ENCODE data around the gene TMEM39A.

Gene TMEM39A

DNA sequence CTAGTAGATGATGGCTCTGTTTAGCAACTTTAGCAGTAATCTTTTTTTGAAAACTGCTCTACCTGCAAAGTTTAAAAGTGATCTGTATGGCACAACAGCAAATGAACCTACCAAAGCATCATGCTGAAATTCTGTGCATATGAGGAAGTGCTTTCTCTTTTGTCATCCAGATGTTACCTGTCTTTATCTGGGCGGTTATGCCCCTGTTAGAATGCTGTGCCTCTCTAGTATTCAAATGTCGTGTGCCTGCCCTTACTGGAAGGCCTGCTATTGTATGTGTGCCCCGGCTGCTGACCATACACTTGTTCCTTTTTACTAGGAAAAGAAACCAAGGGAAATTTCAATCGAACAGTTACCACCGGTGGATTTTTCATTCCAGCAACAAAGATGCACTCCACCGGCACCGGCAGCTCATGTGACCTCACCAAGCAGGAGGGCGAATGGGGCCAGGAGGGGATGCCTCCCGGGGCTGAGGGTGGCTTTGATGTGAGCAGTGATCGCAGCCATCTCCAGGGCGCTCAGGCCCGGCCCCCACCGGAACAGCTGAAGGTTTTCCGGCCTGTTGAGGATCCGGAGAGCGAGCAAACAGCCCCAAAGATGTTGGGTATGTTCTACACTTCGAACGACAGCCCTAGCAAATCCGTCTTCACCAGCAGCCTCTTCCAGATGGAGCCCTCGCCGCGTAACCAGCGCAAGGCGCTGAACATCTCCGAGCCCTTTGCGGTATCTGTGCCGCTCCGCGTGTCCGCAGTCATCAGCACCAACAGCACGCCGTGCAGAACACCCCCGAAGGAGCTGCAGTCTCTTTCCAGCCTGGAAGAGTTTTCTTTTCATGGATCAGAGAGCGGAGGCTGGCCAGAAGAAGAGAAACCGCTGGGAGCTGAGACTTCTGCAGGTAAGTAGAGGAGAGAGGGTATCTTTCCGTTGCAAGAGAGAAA is 61.6 kb downstream of the TMEM39A start:
- DNase-seq = no peak
- no peak overlapping the region for H3K4me3 ChIP-seq
- TF ChIP-seq, protein P1, sequence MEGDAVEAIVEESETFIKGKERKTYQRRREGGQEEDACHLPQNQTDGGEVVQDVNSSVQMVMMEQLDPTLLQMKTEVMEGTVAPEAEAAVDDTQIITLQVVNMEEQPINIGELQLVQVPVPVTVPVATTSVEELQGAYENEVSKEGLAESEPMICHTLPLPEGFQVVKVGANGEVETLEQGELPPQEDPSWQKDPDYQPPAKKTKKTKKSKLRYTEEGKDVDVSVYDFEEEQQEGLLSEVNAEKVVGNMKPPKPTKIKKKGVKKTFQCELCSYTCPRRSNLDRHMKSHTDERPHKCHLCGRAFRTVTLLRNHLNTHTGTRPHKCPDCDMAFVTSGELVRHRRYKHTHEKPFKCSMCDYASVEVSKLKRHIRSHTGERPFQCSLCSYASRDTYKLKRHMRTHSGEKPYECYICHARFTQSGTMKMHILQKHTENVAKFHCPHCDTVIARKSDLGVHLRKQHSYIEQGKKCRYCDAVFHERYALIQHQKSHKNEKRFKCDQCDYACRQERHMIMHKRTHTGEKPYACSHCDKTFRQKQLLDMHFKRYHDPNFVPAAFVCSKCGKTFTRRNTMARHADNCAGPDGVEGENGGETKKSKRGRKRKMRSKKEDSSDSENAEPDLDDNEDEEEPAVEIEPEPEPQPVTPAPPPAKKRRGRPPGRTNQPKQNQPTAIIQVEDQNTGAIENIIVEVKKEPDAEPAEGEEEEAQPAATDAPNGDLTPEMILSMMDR (IDR thresholded peaks at IDR 0.05) = no peak
- intact Hi-C loops (cut with DNase I; ENCODE audit: low total_unique reads) = no loop called here
- H3K4me1 ChIP-seq = no peaks in the 10 kb centered on the region
- no peak overlapping the region for H3K27ac ChIP-seq
- H3K27me3 ChIP-seq = no peaks in the 10 kb centered on the region
- H3K36me3 ChIP-seq = peaks cover 0 to 60% (median 53%) of the 10 kb centered on the region in 3 donors
- no peaks in the 10 kb centered on the region for H3K9me3 ChIP-seq

DNA sequence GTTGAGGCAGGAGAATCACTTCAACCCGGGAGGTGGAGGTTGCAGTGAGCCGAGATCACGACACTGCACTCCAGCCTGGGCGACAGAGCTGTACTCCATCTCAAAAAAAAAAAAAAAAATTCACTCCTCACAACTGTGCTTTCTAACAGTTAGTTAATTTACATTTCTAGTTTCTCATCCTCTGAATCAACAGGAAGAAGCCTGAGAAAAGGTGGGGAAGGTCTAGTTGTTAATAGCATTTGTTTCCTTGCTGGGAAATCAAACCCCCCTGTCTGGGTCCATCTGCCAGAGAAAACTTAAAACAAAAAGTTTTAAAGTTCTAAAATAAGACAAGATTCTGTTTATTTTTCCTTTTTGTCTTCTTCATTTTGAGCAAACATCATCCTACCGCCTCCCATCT is 62.3 kb downstream of the TMEM39A start:
- Histone ChIP-seq H3K36me3 (peaks cover 0 to 57% (median 46%) of the 10 kb centered on the region in 3 donors), H3K27ac (no peak overlapping the region)
- TF ChIP-seq, protein P1 (IDR thresholded peaks at IDR 0.05) = no peak

DNA sequence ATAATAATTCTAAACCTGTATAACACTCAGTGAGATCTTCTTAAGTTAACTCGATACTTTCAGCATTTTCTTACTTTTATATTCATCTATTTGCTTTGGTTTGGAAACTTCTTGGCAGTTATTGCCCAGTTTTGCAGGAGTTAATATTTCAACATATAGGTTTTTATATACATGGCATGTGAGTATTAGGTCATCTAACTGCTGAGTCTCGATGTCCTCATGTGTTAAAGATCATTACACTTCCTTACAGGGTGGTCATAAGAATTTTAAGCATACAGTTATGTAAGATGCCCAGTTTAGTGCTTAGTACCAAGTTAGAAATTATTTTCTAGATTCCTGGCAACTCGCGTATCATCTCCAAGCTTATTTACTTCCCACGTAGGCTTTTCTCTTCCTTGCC is 62.9 kb downstream of the TMEM39A start:
- DNase-seq = no peak
- Histone ChIP-seq H3K4me3 (no peak overlapping the region), H3K27me3 (no peaks in the 10 kb centered on the region), H3K4me1 (no peaks in the 10 kb centered on the region), H3K36me3 (peaks cover 0 to 57% (median 42%) of the 10 kb centered on the region in 3 donors), H3K9me3 (no peaks in the 10 kb centered on the region), H3K27ac (no peak overlapping the region)
- intact Hi-C loops (cut with DNase I; ENCODE audit: low total_unique reads) = no loop called here
- TF ChIP-seq, protein P1 (IDR thresholded peaks at IDR 0.05) = no peak

More for the DNA sequence above, 62.3 kb downstream of the TMEM39A start:
- Histone ChIP-seq H3K4me1 (no peaks in the 10 kb centered on the region), H3K27me3 (no peaks in the 10 kb centered on the region), H3K4me3 (no peak overlapping the region), H3K9me3 (no peaks in the 10 kb centered on the region)
- DNase-seq = no peak
- intact Hi-C loops (cut with DNase I; ENCODE audit: low total_unique reads) = no loop called here

GRCh38 chr3:119396870-119397269 is 66.5 kb downstream of the TMEM39A start:
- no peaks in the 10 kb centered on the region for H3K9me3 ChIP-seq
- intact Hi-C loops (cut with DNase I; ENCODE audit: low total_unique reads) = no loop called here
- H3K4me1 ChIP-seq = no peaks in the 10 kb centered on the region
- H3K36me3 ChIP-seq = peaks cover 14 to 65% (median 53%) of the 10 kb centered on the region in 3 donors
- DNase-seq = no peak
- H3K27ac ChIP-seq = no peak overlapping the region
- H3K27me3 ChIP-seq = no peaks in the 10 kb centered on the region
- TF ChIP-seq, protein P1 (IDR thresholded peaks at IDR 0.05) = no peak
- no peak overlapping the region for H3K4me3 ChIP-seq

- no peaks in the 10 kb centered on the region for H3K4me1 ChIP-seq
- intact Hi-C loops (cut with DNase I; ENCODE audit: low total_unique reads) = no loop called here
- H3K9me3 ChIP-seq = no peaks in the 10 kb centered on the region
- H3K27me3 ChIP-seq = no peaks in the 10 kb centered on the region
- H3K4me3 ChIP-seq = no peak overlapping the region
- TF ChIP-seq, protein P1 (IDR thresholded peaks at IDR 0.05) = no peak
- no peak for DNase-seq
- H3K36me3 ChIP-seq = peaks cover 22 to 68% (median 59%) of the 10 kb centered on the region in 3 donors
- H3K27ac ChIP-seq = no peak overlapping the region
These were observed 67.5 kb downstream of the TMEM39A start for GRCh38 chr3:119395923-119396358.
